HCT116 (cell line): ENCODE data around the gene ADCY1. TPM values are rescaled to one million over a fixed set of nuclear protein-coding genes. Genes with fewer than 3 reads are reported as not detected.

Experiments
- ATAC-seq: fragments of 200-7000 bp; cut with Tn5 transposase; 2 replicates; pipeline ENCODE4 v1.9.1; 2020; ENCODE audit warnings: mild to moderate bottlenecking, moderate library complexity
- BruUV-seq: library from RNA; stranded (reverse); fragments of 400-500 nt; replicated peaks from 2 replicates; lab custom pipeline; 2021; lab: Mats Ljungman, UMichigan
- CTCF ChIA-PET: fragments of 300-600 bp; sonication (Branson Sonifier 250); formaldehyde crosslinking; loops from one replicate; lab custom pipeline; 2021; ENCODE audit warnings: antibody characterized with exemption; lab: Charles Lee
- POLR2A ChIA-PET: fragments of 300-600, 350-600 bp; sonication (Branson Sonifier 250); formaldehyde crosslinking; loops from one replicate; lab custom pipeline; 2021; ENCODE audit warnings: antibody characterized with exemption; lab: Charles Lee
- RAD21 ChIA-PET, 2 experiments: fragments of 300-600 bp; sonication (Branson Sonifier 250); formaldehyde crosslinking; loops; one replicate each; lab custom pipeline; 2023; ENCODE audit warnings: low total read pairs in 2 of 2; ENCODE audit not compliant: uncharacterized antibody in 2 of 2, unreplicated experiment in 2 of 2, low non-redundant PET in 1 of 2; lab: Charles Lee
- DNase-seq: peaks from one replicate; pipeline ENCODE4 v3.0.0-alpha.2; 2010; ENCODE audit warnings: low read depth, low spot score
- H2AFZ ChIP-seq: fragments of 200-600 bp; shearing (Covaris generic), sonication (generic); 2 replicates; pipeline ENCODE4 v1.6.1; 2017; ENCODE audit warnings: low read depth, mixed run types, mixed read lengths, antibody characterized with exemption, low read length; ENCODE audit not compliant: poor library complexity, severe bottlenecking
- H3K27ac ChIP-seq: 2 replicates; pipeline ENCODE4 v1.5.1; 2012; ENCODE audit warnings: low read depth, low read length
- H3K27me3 ChIP-seq: fragments of 200-600 bp; sonication (generic); 2 replicates; pipeline ENCODE4 v1.6.1; 2016; ENCODE audit warnings: mixed run types, low read length, mixed read lengths; ENCODE audit not compliant: insufficient read depth
- H3K36me3 ChIP-seq, 2 experiments: fragments of 200-500 bp in 1 of 2; fragments of 200-600 bp in 1 of 2; sonication (Bioruptor generic) in 1 of 2; sonication (generic) in 1 of 2; 2 replicates each; pipeline versions ENCODE4 v1.5.1 to v1.6.1; 2014 to 2016; ENCODE audit warnings: low read length in 2 of 2, inconsistent platforms in 1 of 2, mixed read lengths in 1 of 2, mixed run types in 1 of 2; ENCODE audit not compliant: insufficient read depth in 2 of 2, control insufficient read depth in 1 of 2
- H3K4me1 ChIP-seq, 2 experiments: fragments of 200-600 bp in 1 of 2; sonication (generic) in 1 of 2; 2 replicates each; pipeline versions ENCODE4 v1.5.1 to v1.6.1; 2012 to 2017; ENCODE audit warnings: low read length in 2 of 2, inconsistent platforms in 1 of 2, mild to moderate bottlenecking in 1 of 2, mixed read lengths in 1 of 2, mixed run types in 1 of 2, moderate library complexity in 1 of 2; ENCODE audit not compliant: insufficient read depth in 2 of 2, control insufficient read depth in 1 of 2
- H3K4me2 ChIP-seq: fragments of 200-600 bp; sonication (generic); 2 replicates; pipeline ENCODE4 v1.6.1; 2017; ENCODE audit warnings: mixed run types, low read length, mixed read lengths
- H3K4me3 ChIP-seq, 2 experiments: fragments of 200-600 bp in 1 of 2; sonication (generic) in 1 of 2; replicated peaks in 1 of 2; 2 replicates each; pipeline ENCODE4 v1.5.1; 2011 to 2016; ENCODE audit warnings: low read length in 2 of 2, control low read depth in 1 of 2, low read depth in 1 of 2, mild to moderate bottlenecking in 1 of 2, mixed read lengths in 1 of 2, mixed run types in 1 of 2
- H3K79me2 ChIP-seq: fragments of 200-600 bp; sonication (generic); 2 replicates; pipeline ENCODE4 v1.6.1; 2017; ENCODE audit warnings: mild to moderate bottlenecking, mixed run types, low read length, moderate library complexity, mixed read lengths; ENCODE audit not compliant: insufficient read depth
- H3K9ac ChIP-seq: fragments of 200-600 bp; sonication (generic); 2 replicates; pipeline ENCODE4 v1.6.1; 2016; ENCODE audit warnings: low read length, mixed read lengths
- H3K9me2 ChIP-seq: fragments of 200-600 bp; sonication (generic), shearing (Covaris generic); 2 replicates; pipeline ENCODE4 v1.6.1; 2017; ENCODE audit warnings: mixed run types, mild to moderate bottlenecking, moderate library complexity; ENCODE audit not compliant: insufficient read depth
- H3K9me3 ChIP-seq, 2 experiments: fragments of 200-500 bp in 1 of 2; fragments of 200-600 bp in 1 of 2; sonication (Bioruptor generic) in 1 of 2; sonication (generic) in 1 of 2; 2 replicates each; pipeline ENCODE4 v1.6.1; 2014 to 2017; ENCODE audit warnings: low read length in 2 of 2, mixed read lengths in 2 of 2, inconsistent platforms in 1 of 2, low read depth in 1 of 2, mild to moderate bottlenecking in 1 of 2, mixed run types in 1 of 2, moderate library complexity in 1 of 2; ENCODE audit not compliant: control insufficient read depth in 1 of 2, insufficient read depth in 1 of 2
- H4K20me1 ChIP-seq: fragments of 200-600 bp; sonication (generic), shearing (Covaris generic); 2 replicates; pipeline ENCODE4 v1.6.1; 2017; ENCODE audit warnings: mixed run types, mild to moderate bottlenecking, moderate library complexity; ENCODE audit not compliant: insufficient read depth
- CBX3 ChIP-seq: IDR thresholded peaks from 2 replicates; pipeline ENCODE4 v1.6.1; 2012; ENCODE audit warnings: low read depth
- CEBPB ChIP-seq: IDR thresholded peaks from 2 replicates; pipeline ENCODE4 v1.6.1; 2012; ENCODE audit warnings: low read depth
- EGR1 ChIP-seq: IDR thresholded peaks from 2 replicates; pipeline ENCODE4 v1.6.1; 2012; ENCODE audit warnings: low read depth
- ELF1 ChIP-seq: IDR thresholded peaks from 2 replicates; pipeline ENCODE4 v1.6.1; 2012; ENCODE audit warnings: low read depth, borderline replicate concordance
- EZH2 ChIP-seq: fragments of 200-600 bp; sonication (generic); IDR thresholded peaks from 2 replicates; pipeline ENCODE4 v1.6.1; 2017; ENCODE audit warnings: antibody characterized with exemption, mixed run types
- EZH2phosphoT487 ChIP-seq: fragments of 200-600 bp; IDR thresholded peaks from 2 replicates; pipeline ENCODE4 v1.6.1; 2018; ENCODE audit warnings: antibody characterized with exemption, borderline replicate concordance
- FOSL1 ChIP-seq: IDR thresholded peaks from 2 replicates; pipeline ENCODE4 v1.6.1; 2012; ENCODE audit warnings: low read depth
- SP1 ChIP-seq: IDR thresholded peaks from 2 replicates; pipeline ENCODE4 v1.6.1; 2012; ENCODE audit warnings: low read depth
- YY1 ChIP-seq: IDR thresholded peaks from 2 replicates; pipeline ENCODE4 v1.6.1; 2011; ENCODE audit warnings: low read length, low read depth, moderate library complexity, mild to moderate bottlenecking; ENCODE audit not compliant: insufficient replicate concordance; ENCODE audit errors: extremely low read depth
- ZFX ChIP-seq: fragments of 450-650 bp; IDR thresholded peaks from 2 replicates; pipeline ENCODE4 v1.6.1; 2017
- intact Hi-C: fragments of 100-400 bp; cut with micrococcal nuclease; formaldehyde crosslinking; loops from 2 replicates; pipeline ENCODE4 v1.10.0; 2022
- total RNA-seq: library from RNA; stranded (reverse); gene quantifications from one replicate; pipeline ENCODE4 v1.2.1, GENCODE V29; 2021; ENCODE audit not compliant: unreplicated experiment
- TF ChIP-seq, protein P1 (sequence below): IDR thresholded peaks from 2 replicates; pipeline ENCODE4 v1.6.1; 2011; ENCODE audit warnings: mild to moderate bottlenecking, low read length, moderate library complexity; ENCODE audit not compliant: insufficient replicate concordance; ENCODE audit errors: extremely low read depth
- TF ChIP-seq, protein P2 (sequence below): IDR thresholded peaks from 2 replicates; pipeline ENCODE4 v1.6.1; 2012
- TF ChIP-seq, protein P3 (sequence below): IDR thresholded peaks from 2 replicates; pipeline ENCODE4 v1.6.1; 2012; ENCODE audit warnings: low read depth
- TF ChIP-seq, protein P4 (sequence below), 3 experiments: fragments of 200-600 bp in 1 of 3; sonication (generic) in 1 of 3; IDR thresholded peaks in 2 of 3; conservative IDR thresholded peaks in 1 of 3; 2 replicates each; pipeline ENCODE4 v1.5.1; 2012 to 2017; ENCODE audit warnings: low read depth in 2 of 3, low read length in 2 of 3, antibody characterized with exemption in 1 of 3, borderline replicate concordance in 1 of 3, control low read depth in 1 of 3, mild to moderate bottlenecking in 1 of 3, mixed read lengths in 1 of 3, mixed run types in 1 of 3, moderate library complexity in 1 of 3; ENCODE audit not compliant: insufficient read depth in 1 of 3

The ADCY1 gene
- total RNA-seq, 1 experiment from 2014 or later: 0.05 TPM

DNA sequence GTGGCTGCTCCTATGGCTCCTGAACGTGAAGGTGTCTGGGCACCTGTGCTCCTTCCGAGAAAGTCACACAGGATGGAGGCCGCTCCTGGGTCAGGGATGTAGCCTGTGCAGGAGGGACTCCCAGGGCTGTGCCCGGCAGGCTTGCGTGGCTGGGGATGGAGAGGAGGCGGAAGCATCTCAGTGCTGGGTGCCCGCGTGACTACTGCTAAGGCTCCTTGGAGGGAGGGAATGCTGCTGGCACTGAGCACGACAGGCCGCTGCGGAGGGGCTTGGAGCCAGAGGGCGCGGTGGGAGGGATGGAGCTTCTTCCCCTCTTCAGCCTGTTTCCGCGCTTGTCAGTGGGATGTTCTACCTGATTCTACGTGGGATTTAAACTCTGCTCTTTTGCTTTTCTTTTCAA is 35.0 kb downstream of the ADCY1 start:
- Histone ChIP-seq H4K20me1 (no peaks in the 10 kb centered on the region), H3K9ac (no peak overlapping the region), H3K27me3 (no peaks in the 10 kb centered on the region), H3K27ac (no peak overlapping the region), H3K9me3 (no peaks in the 10 kb centered on the region), H3K4me1 (no peaks in the 10 kb centered on the region), H3K9me2 (no peaks in the 10 kb centered on the region), H3K4me3 (no peak overlapping the region), H3K36me3 (no peaks in the 10 kb centered on the region), H3K79me2 (no peaks in the 10 kb centered on the region), H2AFZ (no peak overlapping the region), H3K4me2 (no peak overlapping the region)
- ChIA-PET RAD21 (no interaction called here), CTCF (no interaction called here), POLR2A (no interaction called here)
- ATAC-seq: no peak
- intact Hi-C loops: no loop called here
- no peak for DNase-seq
- TF ChIP-seq CEBPB (no peak), SP1 (no peak), EZH2 (no peak), CBX3 (no peak), EZH2phosphoT487 (no peak), EGR1 (no peak), ZFX (no peak), ELF1 (no peak), FOSL1 (no peak), YY1 (no peak)
- TF ChIP-seq, protein P1, sequence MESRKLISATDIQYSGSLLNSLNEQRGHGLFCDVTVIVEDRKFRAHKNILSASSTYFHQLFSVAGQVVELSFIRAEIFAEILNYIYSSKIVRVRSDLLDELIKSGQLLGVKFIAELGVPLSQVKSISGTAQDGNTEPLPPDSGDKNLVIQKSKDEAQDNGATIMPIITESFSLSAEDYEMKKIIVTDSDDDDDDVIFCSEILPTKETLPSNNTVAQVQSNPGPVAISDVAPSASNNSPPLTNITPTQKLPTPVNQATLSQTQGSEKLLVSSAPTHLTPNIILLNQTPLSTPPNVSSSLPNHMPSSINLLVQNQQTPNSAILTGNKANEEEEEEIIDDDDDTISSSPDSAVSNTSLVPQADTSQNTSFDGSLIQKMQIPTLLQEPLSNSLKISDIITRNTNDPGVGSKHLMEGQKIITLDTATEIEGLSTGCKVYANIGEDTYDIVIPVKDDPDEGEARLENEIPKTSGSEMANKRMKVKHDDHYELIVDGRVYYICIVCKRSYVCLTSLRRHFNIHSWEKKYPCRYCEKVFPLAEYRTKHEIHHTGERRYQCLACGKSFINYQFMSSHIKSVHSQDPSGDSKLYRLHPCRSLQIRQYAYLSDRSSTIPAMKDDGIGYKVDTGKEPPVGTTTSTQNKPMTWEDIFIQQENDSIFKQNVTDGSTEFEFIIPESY: no peak
- TF ChIP-seq, protein P2, sequence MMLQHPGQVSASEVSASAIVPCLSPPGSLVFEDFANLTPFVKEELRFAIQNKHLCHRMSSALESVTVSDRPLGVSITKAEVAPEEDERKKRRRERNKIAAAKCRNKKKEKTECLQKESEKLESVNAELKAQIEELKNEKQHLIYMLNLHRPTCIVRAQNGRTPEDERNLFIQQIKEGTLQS: no peak
- TF ChIP-seq, protein P3, sequence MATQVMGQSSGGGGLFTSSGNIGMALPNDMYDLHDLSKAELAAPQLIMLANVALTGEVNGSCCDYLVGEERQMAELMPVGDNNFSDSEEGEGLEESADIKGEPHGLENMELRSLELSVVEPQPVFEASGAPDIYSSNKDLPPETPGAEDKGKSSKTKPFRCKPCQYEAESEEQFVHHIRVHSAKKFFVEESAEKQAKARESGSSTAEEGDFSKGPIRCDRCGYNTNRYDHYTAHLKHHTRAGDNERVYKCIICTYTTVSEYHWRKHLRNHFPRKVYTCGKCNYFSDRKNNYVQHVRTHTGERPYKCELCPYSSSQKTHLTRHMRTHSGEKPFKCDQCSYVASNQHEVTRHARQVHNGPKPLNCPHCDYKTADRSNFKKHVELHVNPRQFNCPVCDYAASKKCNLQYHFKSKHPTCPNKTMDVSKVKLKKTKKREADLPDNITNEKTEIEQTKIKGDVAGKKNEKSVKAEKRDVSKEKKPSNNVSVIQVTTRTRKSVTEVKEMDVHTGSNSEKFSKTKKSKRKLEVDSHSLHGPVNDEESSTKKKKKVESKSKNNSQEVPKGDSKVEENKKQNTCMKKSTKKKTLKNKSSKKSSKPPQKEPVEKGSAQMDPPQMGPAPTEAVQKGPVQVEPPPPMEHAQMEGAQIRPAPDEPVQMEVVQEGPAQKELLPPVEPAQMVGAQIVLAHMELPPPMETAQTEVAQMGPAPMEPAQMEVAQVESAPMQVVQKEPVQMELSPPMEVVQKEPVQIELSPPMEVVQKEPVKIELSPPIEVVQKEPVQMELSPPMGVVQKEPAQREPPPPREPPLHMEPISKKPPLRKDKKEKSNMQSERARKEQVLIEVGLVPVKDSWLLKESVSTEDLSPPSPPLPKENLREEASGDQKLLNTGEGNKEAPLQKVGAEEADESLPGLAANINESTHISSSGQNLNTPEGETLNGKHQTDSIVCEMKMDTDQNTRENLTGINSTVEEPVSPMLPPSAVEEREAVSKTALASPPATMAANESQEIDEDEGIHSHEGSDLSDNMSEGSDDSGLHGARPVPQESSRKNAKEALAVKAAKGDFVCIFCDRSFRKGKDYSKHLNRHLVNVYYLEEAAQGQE: no peak
- TF ChIP-seq, protein P4, sequence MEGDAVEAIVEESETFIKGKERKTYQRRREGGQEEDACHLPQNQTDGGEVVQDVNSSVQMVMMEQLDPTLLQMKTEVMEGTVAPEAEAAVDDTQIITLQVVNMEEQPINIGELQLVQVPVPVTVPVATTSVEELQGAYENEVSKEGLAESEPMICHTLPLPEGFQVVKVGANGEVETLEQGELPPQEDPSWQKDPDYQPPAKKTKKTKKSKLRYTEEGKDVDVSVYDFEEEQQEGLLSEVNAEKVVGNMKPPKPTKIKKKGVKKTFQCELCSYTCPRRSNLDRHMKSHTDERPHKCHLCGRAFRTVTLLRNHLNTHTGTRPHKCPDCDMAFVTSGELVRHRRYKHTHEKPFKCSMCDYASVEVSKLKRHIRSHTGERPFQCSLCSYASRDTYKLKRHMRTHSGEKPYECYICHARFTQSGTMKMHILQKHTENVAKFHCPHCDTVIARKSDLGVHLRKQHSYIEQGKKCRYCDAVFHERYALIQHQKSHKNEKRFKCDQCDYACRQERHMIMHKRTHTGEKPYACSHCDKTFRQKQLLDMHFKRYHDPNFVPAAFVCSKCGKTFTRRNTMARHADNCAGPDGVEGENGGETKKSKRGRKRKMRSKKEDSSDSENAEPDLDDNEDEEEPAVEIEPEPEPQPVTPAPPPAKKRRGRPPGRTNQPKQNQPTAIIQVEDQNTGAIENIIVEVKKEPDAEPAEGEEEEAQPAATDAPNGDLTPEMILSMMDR (IDR thresholded peaks at IDR 0.05 in 2 of 3, conservative IDR thresholded peaks at IDR 0.05 in 1 of 3; ENCODE audit: borderline replicate concordance in 1 of 3, insufficient read depth in 1 of 3, low read depth in 2 of 3, low read length in 2 of 3): no peak
- BruUV-seq: no TSS peak
